Measurements from ENCODE around the gene CUEDC2.
A peak's percentile ranks its signal among the peaks of the same experiment; 100 is the strongest.

Gene CUEDC2

GRCh38 chr10:102434394-102435132 is 2.2 kb upstream of the CUEDC2 start (continued):
- TF ChIP-seq PATZ1 (tag by site-specific recombination; IDR thresholded peaks at IDR 0.05): 0 out of 2 replicates have a peak, but pooled peaks have one; percentile 49

GRCh38 chr10:102433619-102434046 is 1.3 kb upstream of the CUEDC2 start:
- POLR2A ChIA-PET: interaction anchor here (2.9 to 3.0 kb wide), 2 partner anchors 18 kb away, joined by 17 to 60 read pairs; partner anchors contain the start of gene C10orf95
- CTCF ChIA-PET: interaction anchor here (0.7 to 3.7 kb wide), 3 partner anchors 10 to 150 kb away, joined by 4 to 14 read pairs (median 5); no protein-coding TSS in a partner anchor
- TF ChIP-seq ZNF571 (tag by site-specific recombination; IDR thresholded peaks at IDR 0.05): no peak
- no peak for TF ChIP-seq ZNF610 (tag by site-specific recombination; IDR thresholded peaks at IDR 0.05; ENCODE audit: borderline replicate concordance)
- TF ChIP-seq ZNF623 (tag by site-specific recombination; IDR thresholded peaks at IDR 0.05): no peak
- no peak for TF ChIP-seq ZBTB11 (tag by site-specific recombination; conservative IDR thresholded peaks at IDR 0.05; ENCODE audit: low read depth)
- TF ChIP-seq ZNF830 (tag by site-specific recombination; IDR thresholded peaks at IDR 0.05; ENCODE audit: low read depth): no peak
- TF ChIP-seq ZNF645 (tag by site-specific recombination; IDR thresholded peaks at IDR 0.05): no peak
- TF ChIP-seq PRDM1 (tag by site-specific recombination; IDR thresholded peaks at IDR 0.05): no peak
- TF ChIP-seq HOXC10 (CRISPR knock-in tag; IDR thresholded peaks at IDR 0.05): no peak
- TF ChIP-seq ZSCAN18 (tag by site-specific recombination; IDR thresholded peaks at IDR 0.05): no peak
- TF ChIP-seq KLF16 (tag by site-specific recombination; IDR thresholded peaks at IDR 0.05): no peak
- no peak for TF ChIP-seq YY2 (tag by site-specific recombination; IDR thresholded peaks at IDR 0.05)
- no peak for TF ChIP-seq ZNF654 (tag by site-specific recombination; IDR thresholded peaks at IDR 0.05; ENCODE audit: low read depth)
- Histone ChIP-seq H3K4me1 (ENCODE audit: control insufficient read depth, insufficient read depth, low read length) (peaks cover 3% of the 10 kb centered on the region; the same call in 1 of the 2 replicates), H3K4me3 (ENCODE audit: low read depth, low read length) (no peak overlapping the region), H3K9me3 (ENCODE audit: control insufficient read depth, insufficient read depth, low read depth, low read length) (no peaks in the 10 kb centered on the region), H3K27ac (ENCODE audit: extremely low read depth, low read depth, low read length) (no peak overlapping the region), H3K36me3 (ENCODE audit: control insufficient read depth in 2 of 2, insufficient read depth in 1 of 2, low read length in 2 of 2) (peaks cover 0 to 4% of the 10 kb centered on the region in 2 experiments; a peak in 1 of 3 replicates)
